ENCODE results near the gene ASTN2.

Gene ASTN2

DNA sequence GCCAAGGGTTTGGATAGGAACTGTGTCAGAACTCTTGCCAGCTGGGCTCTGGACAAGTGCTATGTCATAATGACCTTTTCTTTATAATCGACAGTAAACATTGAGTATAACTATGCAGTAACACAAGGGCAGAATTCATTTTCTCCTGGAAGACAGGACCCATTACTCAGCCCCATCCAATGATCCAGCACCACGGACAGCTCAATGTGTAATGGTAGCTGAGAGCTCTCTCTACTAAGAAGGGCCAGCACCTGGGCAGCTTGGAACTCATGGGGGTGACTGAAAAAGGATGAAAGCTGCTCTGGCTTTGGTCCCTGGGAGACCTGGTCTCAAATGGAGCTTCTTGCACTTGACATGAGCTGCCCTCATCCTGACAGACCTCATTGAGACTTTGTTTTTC is 380.0 kb downstream of the ASTN2 start:
- Histone ChIP-seq H3K9ac (no peak overlapping the region), H4K20me1 (ENCODE audit: insufficient read depth) (no peaks in the 10 kb centered on the region), H3K4me1 (ENCODE audit: low read depth, poor library complexity, severe bottlenecking) (no peaks in the 10 kb centered on the region), H3K4me3 (IDR thresholded peaks at IDR 0.05; ENCODE audit: insufficient read depth, low read depth, low read length) (no peak overlapping the region), H3K27ac (no peak overlapping the region), H3K36me3 (ENCODE audit: insufficient read depth) (no peaks in the 10 kb centered on the region), H3K4me2 (no peak overlapping the region), H2AFZ (ENCODE audit: low read depth) (no peak overlapping the region), H3K27me3 (ENCODE audit: insufficient read depth, low read depth) (no peaks in the 10 kb centered on the region), H3K79me2 (ENCODE audit: insufficient read depth, low read depth) (no peaks in the 10 kb centered on the region)
- TF ChIP-seq, protein P1, sequence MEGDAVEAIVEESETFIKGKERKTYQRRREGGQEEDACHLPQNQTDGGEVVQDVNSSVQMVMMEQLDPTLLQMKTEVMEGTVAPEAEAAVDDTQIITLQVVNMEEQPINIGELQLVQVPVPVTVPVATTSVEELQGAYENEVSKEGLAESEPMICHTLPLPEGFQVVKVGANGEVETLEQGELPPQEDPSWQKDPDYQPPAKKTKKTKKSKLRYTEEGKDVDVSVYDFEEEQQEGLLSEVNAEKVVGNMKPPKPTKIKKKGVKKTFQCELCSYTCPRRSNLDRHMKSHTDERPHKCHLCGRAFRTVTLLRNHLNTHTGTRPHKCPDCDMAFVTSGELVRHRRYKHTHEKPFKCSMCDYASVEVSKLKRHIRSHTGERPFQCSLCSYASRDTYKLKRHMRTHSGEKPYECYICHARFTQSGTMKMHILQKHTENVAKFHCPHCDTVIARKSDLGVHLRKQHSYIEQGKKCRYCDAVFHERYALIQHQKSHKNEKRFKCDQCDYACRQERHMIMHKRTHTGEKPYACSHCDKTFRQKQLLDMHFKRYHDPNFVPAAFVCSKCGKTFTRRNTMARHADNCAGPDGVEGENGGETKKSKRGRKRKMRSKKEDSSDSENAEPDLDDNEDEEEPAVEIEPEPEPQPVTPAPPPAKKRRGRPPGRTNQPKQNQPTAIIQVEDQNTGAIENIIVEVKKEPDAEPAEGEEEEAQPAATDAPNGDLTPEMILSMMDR (conservative IDR thresholded peaks at IDR 0.05; ENCODE audit: low read depth, low read length), result no peak

DNA sequence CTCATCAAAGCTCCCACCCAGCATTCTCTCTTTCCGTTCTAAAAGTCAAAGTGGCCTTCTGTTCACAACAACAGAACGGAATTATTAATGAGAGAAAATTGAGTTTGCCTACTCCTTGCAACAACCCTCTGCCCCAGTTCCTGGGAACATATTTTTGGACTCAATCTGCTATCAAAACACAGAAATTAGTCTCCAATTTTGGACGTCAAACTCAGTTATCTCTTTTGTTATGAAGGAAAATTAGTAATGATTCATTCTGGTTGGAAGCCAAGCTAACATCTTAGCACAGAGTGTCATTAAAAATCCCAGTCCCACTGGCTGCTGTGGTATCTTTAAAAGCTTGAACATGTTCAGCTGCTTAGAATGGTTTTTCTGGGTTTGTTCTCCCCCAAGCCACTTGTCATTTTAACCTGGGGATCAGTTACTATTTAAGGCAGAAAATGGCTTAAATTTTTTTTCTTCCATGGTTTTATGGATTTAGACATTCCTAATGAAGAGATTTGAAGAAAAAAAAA is 384.5 kb downstream of the ASTN2 start:
- no peaks in the 10 kb centered on the region for H3K27me3 ChIP-seq (ENCODE audit: insufficient read depth, low read depth)
- H3K27ac ChIP-seq, result no peak overlapping the region
- no peak overlapping the region for H3K9ac ChIP-seq
- no peaks in the 10 kb centered on the region for H3K79me2 ChIP-seq (ENCODE audit: insufficient read depth, low read depth)
- H3K4me1 ChIP-seq (ENCODE audit: low read depth, poor library complexity, severe bottlenecking), result no peaks in the 10 kb centered on the region
- H3K4me2 ChIP-seq, result no peak overlapping the region
- H2AFZ ChIP-seq (ENCODE audit: low read depth), result no peak overlapping the region
- H3K4me3 ChIP-seq (IDR thresholded peaks at IDR 0.05; ENCODE audit: insufficient read depth, low read depth, low read length), result no peak overlapping the region
- H4K20me1 ChIP-seq (ENCODE audit: insufficient read depth), result no peaks in the 10 kb centered on the region
- H3K36me3 ChIP-seq (ENCODE audit: insufficient read depth), result no peaks in the 10 kb centered on the region
- TF ChIP-seq, protein P1 (conservative IDR thresholded peaks at IDR 0.05; ENCODE audit: low read depth, low read length), result no peak

DNA sequence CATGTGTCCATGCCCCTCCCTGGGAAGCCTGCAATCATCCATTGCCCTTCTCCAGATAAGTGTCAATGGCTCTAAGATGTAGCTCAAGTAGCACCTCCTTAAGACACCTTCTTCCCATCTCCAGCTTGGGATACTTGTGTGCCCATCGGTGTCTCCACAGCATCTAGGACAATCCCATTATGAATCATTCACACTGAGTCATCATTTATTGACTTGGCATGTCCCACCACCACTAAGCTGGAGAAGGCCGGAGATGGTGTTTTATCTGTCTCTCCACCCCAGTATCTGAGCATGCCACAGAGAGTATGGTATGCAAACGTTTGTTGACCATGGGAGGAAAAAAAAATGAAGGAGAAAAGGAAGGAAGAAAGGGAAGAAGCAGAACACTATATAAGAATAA is 385.5 kb downstream of the ASTN2 start:
- no peaks in the 10 kb centered on the region for H3K79me2 ChIP-seq (ENCODE audit: insufficient read depth, low read depth)
- no peak overlapping the region for H2AFZ ChIP-seq (ENCODE audit: low read depth)
- H3K27ac ChIP-seq, result no peak overlapping the region
- no peaks in the 10 kb centered on the region for H3K36me3 ChIP-seq (ENCODE audit: insufficient read depth)
- H3K4me2 ChIP-seq, result no peak overlapping the region
- no peaks in the 10 kb centered on the region for H4K20me1 ChIP-seq (ENCODE audit: insufficient read depth)
- TF ChIP-seq, protein P1 (conservative IDR thresholded peaks at IDR 0.05; ENCODE audit: low read depth, low read length), result no peak
- no peak overlapping the region for H3K9ac ChIP-seq
- no peaks in the 10 kb centered on the region for H3K4me1 ChIP-seq (ENCODE audit: low read depth, poor library complexity, severe bottlenecking)
- H3K27me3 ChIP-seq (ENCODE audit: insufficient read depth, low read depth), result no peaks in the 10 kb centered on the region
- no peak overlapping the region for H3K4me3 ChIP-seq (IDR thresholded peaks at IDR 0.05; ENCODE audit: insufficient read depth, low read depth, low read length)

DNA sequence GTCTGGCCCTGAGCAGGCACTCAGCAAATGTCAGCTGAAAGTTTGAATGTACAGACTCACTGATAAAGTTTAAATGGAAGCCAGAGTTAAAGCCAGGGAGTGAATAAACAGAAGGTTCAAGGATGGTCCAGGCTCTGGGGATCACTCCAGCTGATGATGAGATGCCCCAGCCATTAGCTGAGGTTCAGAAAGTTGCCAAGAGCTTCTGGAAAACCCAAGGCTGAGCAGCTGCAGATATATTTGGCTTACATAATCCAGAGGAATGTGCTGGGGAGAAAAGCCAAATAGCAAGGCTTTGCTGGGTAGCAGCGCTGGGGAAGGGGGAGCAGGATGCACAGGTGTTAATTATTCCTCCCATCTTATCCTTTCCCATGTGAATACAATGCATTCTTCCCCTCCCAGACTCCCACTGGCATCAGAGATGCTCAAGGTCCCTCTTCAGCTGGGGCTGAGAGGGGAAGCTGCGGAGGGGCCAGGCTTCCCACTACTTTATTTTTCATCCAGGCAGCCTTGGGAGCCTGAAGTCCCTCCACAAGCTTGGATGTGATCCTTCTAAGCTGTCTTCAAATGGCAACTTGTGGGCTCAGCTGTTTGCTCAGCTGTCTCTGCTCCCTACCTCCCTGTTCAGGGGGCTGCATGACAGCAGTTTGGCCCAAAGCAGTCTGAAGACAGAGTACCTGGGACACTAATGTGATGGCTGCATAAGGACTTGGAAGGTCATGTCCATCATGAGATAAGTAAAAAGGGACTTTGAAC is 386.6 kb downstream of the ASTN2 start:
- Histone ChIP-seq H3K4me3 (IDR thresholded peaks at IDR 0.05; ENCODE audit: insufficient read depth, low read depth, low read length) (no peak overlapping the region), H3K27me3 (ENCODE audit: insufficient read depth, low read depth) (no peaks in the 10 kb centered on the region), H2AFZ (ENCODE audit: low read depth) (no peak overlapping the region), H3K4me1 (ENCODE audit: low read depth, poor library complexity, severe bottlenecking) (no peaks in the 10 kb centered on the region), H4K20me1 (ENCODE audit: insufficient read depth) (no peaks in the 10 kb centered on the region), H3K36me3 (ENCODE audit: insufficient read depth) (no peaks in the 10 kb centered on the region), H3K79me2 (ENCODE audit: insufficient read depth, low read depth) (no peaks in the 10 kb centered on the region), H3K9ac (no peak overlapping the region), H3K4me2 (no peak overlapping the region), H3K27ac (no peak overlapping the region)
- TF ChIP-seq, protein P1 (conservative IDR thresholded peaks at IDR 0.05; ENCODE audit: low read depth, low read length), result no peak
